Measurements from ENCODE around the gene RAB7A. TPM values are rescaled to one million over a fixed set of nuclear protein-coding genes. Genes with fewer than 3 reads are reported as not detected.

Gene RAB7A
- total and polyA plus RNA-seq, 2 experiments from 2014 or later, result 71.3 to 255 TPM

DNA sequence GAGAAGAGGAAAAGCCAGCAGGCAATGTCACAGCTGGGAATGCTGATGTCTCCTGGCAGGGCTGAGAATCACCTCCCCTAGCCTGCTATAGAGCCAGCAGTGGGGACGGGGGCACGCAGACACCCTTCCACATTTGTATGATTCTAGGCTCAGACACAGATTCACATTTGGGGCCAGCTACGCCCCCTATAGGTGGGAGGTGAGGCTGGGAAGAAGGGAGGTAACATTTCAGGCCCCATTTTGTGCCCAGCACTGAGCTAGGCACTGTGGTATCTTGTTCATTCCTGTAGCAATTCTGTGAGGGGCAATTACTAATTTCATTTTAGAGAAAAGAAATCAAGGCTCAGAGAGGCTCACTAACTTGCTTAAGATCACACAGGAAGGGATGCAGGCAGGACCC lies 137.6 kb downstream of the RAB7A start:
- TF ChIP-seq EZH2 (IDR thresholded peaks at IDR 0.05; ENCODE audit: insufficient read depth, poor library complexity, severe bottlenecking) (no peak), EZH2phosphoT487 (IDR thresholded peaks at IDR 0.05; ENCODE audit: insufficient read depth, low read depth) (no peak)
- Histone ChIP-seq H3K9me3 (ENCODE audit: low read depth) (no peaks in the 10 kb centered on the region), H3K36me3 (ENCODE audit: low read depth) (no peaks in the 10 kb centered on the region), H3K9me2 (ENCODE audit: insufficient read depth) (no peaks in the 10 kb centered on the region), H3K9ac (no peak overlapping the region), H3K4me2 (ENCODE audit: unreplicated experiment) (no peak overlapping the region), H3K27ac (no peak overlapping the region), H3K27me3 (replicated peaks; ENCODE audit: insufficient read depth) (no peaks in the 10 kb centered on the region), H3F3A (ENCODE audit: insufficient read depth) (no peaks in the 10 kb centered on the region), H3K4me1 (ENCODE audit: insufficient read depth) (no peaks in the 10 kb centered on the region), H2AFZ (no peak overlapping the region), H3K4me3 (no peak overlapping the region), H4K20me1 (ENCODE audit: insufficient read depth) (no peaks in the 10 kb centered on the region), H3K79me2 (ENCODE audit: insufficient read depth) (no peaks in the 10 kb centered on the region)
- DNase-seq, result no peak
- in situ Hi-C loops (cut with MboI), result no loop called here
- 27 to 37% methylated on average over 3 of the region's 3 CpGs for WGBS, 2 experiments (ENCODE audit: low coverage in 1 of 2, low lambda C conversion rate in 2 of 2, missing lambda C conversion rate in 2 of 2)

Small RNA genes lying within 50 kb of the gene (small RNA-seq; reads per million reads assigned to genes)
- gene RF00399 (ENCODE audit: low read depth, low replicate concordance), result not detected

Other genes with a start within 250 kb of the RAB7A start
- 23.8 and 28.6 TPM in 2 replicates for gene GATA2, start 233.0 kb upstream of the RAB7A start, total RNA-seq (2014; rRNA removed; shearing (Covaris generic))
- 33.3 and 34.0 TPM in 2 replicates for gene GATA2, start 233.0 kb upstream of the RAB7A start, polyA plus RNA-seq (2016; fragmentation: Nextera tagmentation; extraction: Ambion mirVana)
- gene RPN1, start 75.4 kb upstream of the RAB7A start, total RNA-seq (2014; rRNA removed; shearing (Covaris generic)), result 393 and 395 TPM in 2 replicates
- 330 and 345 TPM in 2 replicates for gene RPN1, start 75.4 kb upstream of the RAB7A start, polyA plus RNA-seq (2016; fragmentation: Nextera tagmentation; extraction: Ambion mirVana)
- 22.3 and 27.3 TPM in 2 replicates for gene ACAD9, start 153.4 kb downstream of the RAB7A start, total RNA-seq (2014; rRNA removed; shearing (Covaris generic))
- 29.7 and 32.9 TPM in 2 replicates for gene ACAD9, start 153.4 kb downstream of the RAB7A start, polyA plus RNA-seq (2016; fragmentation: Nextera tagmentation; extraction: Ambion mirVana)